Dendritic cell treated with granulocyte-macrophage colony-stimulating factor and Interleukin-4, amounts not matched to agents 40 ng/mL and 50 ng/mL, for 4 days (primary cell): Measurements from ENCODE around the gene FXYD6.

Experiments used
- H3K27ac Mint-ChIP-seq: one replicate; pipeline ENCODE4 v1.8.0; 2022; ENCODE audit warnings: mild to moderate bottlenecking, mixed read lengths
- H3K27me3 Mint-ChIP-seq: one replicate; pipeline ENCODE4 v1.8.0; 2022; ENCODE audit warnings: mild to moderate bottlenecking, mixed read lengths
- H3K36me3 Mint-ChIP-seq: one replicate; pipeline ENCODE4 v1.8.0; 2022; ENCODE audit warnings: low read depth, mixed read lengths
- H3K4me1 Mint-ChIP-seq: one replicate; pipeline ENCODE4 v1.8.0; 2022; ENCODE audit warnings: low read depth, mixed read lengths
- H3K4me3 Mint-ChIP-seq: one replicate; pipeline ENCODE4 v1.8.0; 2022; ENCODE audit warnings: mild to moderate bottlenecking, moderate library complexity, mixed read lengths
- H3K9me3 Mint-ChIP-seq: one replicate; pipeline ENCODE4 v1.8.0; 2022; ENCODE audit warnings: mixed read lengths
- intact Hi-C: fragments of 100-400 bp; cut with micrococcal nuclease; formaldehyde crosslinking; loops from one replicate; pipeline ENCODE4 v1.15.0; 2022

The FXYD6 gene

GRCh38 chr11:117906710-117907109, 30.3 kb upstream of the FXYD6 start:
- Mint-ChIP-seq H3K27ac (peak overlapping the region; percentile 44), H3K4me3 (no peak overlapping the region)

GRCh38 chr11:117906126-117906525, 29.7 kb upstream of the FXYD6 start:
- no peaks in the 10 kb centered on the region for H3K9me3 Mint-ChIP-seq
- H3K4me3 Mint-ChIP-seq = no peak overlapping the region
- peak overlapping the region; percentile 44 for H3K27ac Mint-ChIP-seq
- H3K4me1 Mint-ChIP-seq = peaks cover 40% of the 10 kb centered on the region
- H3K36me3 Mint-ChIP-seq = peaks cover 5% of the 10 kb centered on the region
- H3K27me3 Mint-ChIP-seq = no peaks in the 10 kb centered on the region
- intact Hi-C loops = loop anchor here (2.0 kb wide), 1 partner anchor 61 kb away; no protein-coding TSS in a partner anchor

More at GRCh38 chr11:117906710-117907109, 30.3 kb upstream of the FXYD6 start:
- intact Hi-C loops = loop anchor here (2.0 kb wide), 1 partner anchor 62 kb away; no protein-coding TSS in a partner anchor
- H3K27me3 Mint-ChIP-seq = peaks cover 1% of the 10 kb centered on the region
- peaks cover 42% of the 10 kb centered on the region for H3K4me1 Mint-ChIP-seq
- peaks cover 5% of the 10 kb centered on the region for H3K36me3 Mint-ChIP-seq
- H3K9me3 Mint-ChIP-seq = no peaks in the 10 kb centered on the region

- H3K4me1 Mint-ChIP-seq = peaks cover 38% of the 10 kb centered on the region
- intact Hi-C loops = no loop called here
- no peaks in the 10 kb centered on the region for H3K9me3 Mint-ChIP-seq
- H3K27ac Mint-ChIP-seq = peak overlapping the region; percentile 44
- no peak overlapping the region for H3K4me3 Mint-ChIP-seq
- no peaks in the 10 kb centered on the region for H3K27me3 Mint-ChIP-seq
- H3K36me3 Mint-ChIP-seq = peaks cover 5% of the 10 kb centered on the region
Observed at GRCh38 chr11:117905524-117905923, 29.1 kb upstream of the FXYD6 start.

GRCh38 chr11:117903505-117904382, 27.3 kb upstream of the FXYD6 start:
- peak overlapping the region; percentile 19 for H3K27ac Mint-ChIP-seq
- H3K4me3 Mint-ChIP-seq = no peak overlapping the region
- H3K36me3 Mint-ChIP-seq = no peaks in the 10 kb centered on the region
- H3K27me3 Mint-ChIP-seq = no peaks in the 10 kb centered on the region
- no peaks in the 10 kb centered on the region for H3K9me3 Mint-ChIP-seq
- H3K4me1 Mint-ChIP-seq = peaks cover 38% of the 10 kb centered on the region
- intact Hi-C loops = no loop called here

GRCh38 chr11:117902001-117902845, 25.8 kb upstream of the FXYD6 start:
- no peak overlapping the region for H3K27ac Mint-ChIP-seq

GRCh38 chr11:117901601-117902000, 25.1 kb upstream of the FXYD6 start:
- peaks cover 33% of the 10 kb centered on the region for H3K4me1 Mint-ChIP-seq
- no peak overlapping the region for H3K27ac Mint-ChIP-seq
- no peaks in the 10 kb centered on the region for H3K9me3 Mint-ChIP-seq
- peaks cover 6% of the 10 kb centered on the region for H3K27me3 Mint-ChIP-seq
- no peaks in the 10 kb centered on the region for H3K36me3 Mint-ChIP-seq
- no peak overlapping the region for H3K4me3 Mint-ChIP-seq
- intact Hi-C loops = no loop called here

More at GRCh38 chr11:117902001-117902845, 25.8 kb upstream of the FXYD6 start:
- Mint-ChIP-seq H3K27me3 (peaks cover 2% of the 10 kb centered on the region), H3K4me3 (no peak overlapping the region), H3K9me3 (no peaks in the 10 kb centered on the region), H3K4me1 (peaks cover 34% of the 10 kb centered on the region), H3K36me3 (no peaks in the 10 kb centered on the region)
- intact Hi-C loops = no loop called here

- Mint-ChIP-seq H3K4me3 (no peak overlapping the region), H3K36me3 (no peaks in the 10 kb centered on the region), H3K9me3 (no peaks in the 10 kb centered on the region), H3K27ac (peak overlapping the region; percentile 67), H3K4me1 (peaks cover 33% of the 10 kb centered on the region), H3K27me3 (peaks cover 7% of the 10 kb centered on the region)
- intact Hi-C loops = no loop called here
Observed at GRCh38 chr11:117900720-117901440, 24.4 kb upstream of the FXYD6 start.

- peaks cover 33% of the 10 kb centered on the region for H3K4me1 Mint-ChIP-seq
- intact Hi-C loops = no loop called here
- H3K4me3 Mint-ChIP-seq = no peak overlapping the region
- peak overlapping the region; percentile 67 for H3K27ac Mint-ChIP-seq
- H3K36me3 Mint-ChIP-seq = no peaks in the 10 kb centered on the region
- peaks cover 7% of the 10 kb centered on the region for H3K27me3 Mint-ChIP-seq
- H3K9me3 Mint-ChIP-seq = no peaks in the 10 kb centered on the region
Observed at GRCh38 chr11:117900121-117900648, 23.7 kb upstream of the FXYD6 start.

- no peaks in the 10 kb centered on the region for H3K36me3 Mint-ChIP-seq
- no peaks in the 10 kb centered on the region for H3K9me3 Mint-ChIP-seq
- H3K4me3 Mint-ChIP-seq = no peak overlapping the region
- peaks cover 33% of the 10 kb centered on the region for H3K4me1 Mint-ChIP-seq
- intact Hi-C loops = no loop called here
- H3K27ac Mint-ChIP-seq = peak overlapping the region; percentile 9
- H3K27me3 Mint-ChIP-seq = peaks cover 13% of the 10 kb centered on the region
Observed at GRCh38 chr11:117898059-117898458, 21.6 kb upstream of the FXYD6 start.

GRCh38 chr11:117892651-117893050, 16.2 kb upstream of the FXYD6 start:
- peaks cover 15% of the 10 kb centered on the region for H3K27me3 Mint-ChIP-seq
- H3K27ac Mint-ChIP-seq = no peak overlapping the region
- H3K4me3 Mint-ChIP-seq = no peak overlapping the region
- H3K36me3 Mint-ChIP-seq = no peaks in the 10 kb centered on the region
- H3K4me1 Mint-ChIP-seq = peaks cover under 1% of the 10 kb centered on the region
- H3K9me3 Mint-ChIP-seq = no peaks in the 10 kb centered on the region
- intact Hi-C loops = no loop called here

- Mint-ChIP-seq H3K27ac (no peak overlapping the region), H3K27me3 (peaks cover 12% of the 10 kb centered on the region), H3K36me3 (no peaks in the 10 kb centered on the region), H3K9me3 (no peaks in the 10 kb centered on the region), H3K4me1 (no peaks in the 10 kb centered on the region), H3K4me3 (no peak overlapping the region)
- intact Hi-C loops = no loop called here
Observed at GRCh38 chr11:117891362-117891761, 14.9 kb upstream of the FXYD6 start.

GRCh38 chr11:117888139-117888566, 11.7 kb upstream of the FXYD6 start:
- no peaks in the 10 kb centered on the region for H3K9me3 Mint-ChIP-seq
- H3K36me3 Mint-ChIP-seq = no peaks in the 10 kb centered on the region
- no peak overlapping the region for H3K27ac Mint-ChIP-seq
- peaks cover 8% of the 10 kb centered on the region for H3K27me3 Mint-ChIP-seq
- no peaks in the 10 kb centered on the region for H3K4me1 Mint-ChIP-seq
- intact Hi-C loops = no loop called here
- no peak overlapping the region for H3K4me3 Mint-ChIP-seq

GRCh38 chr11:117887431-117888138, 11.1 kb upstream of the FXYD6 start:
- intact Hi-C loops = no loop called here
- H3K27ac Mint-ChIP-seq = no peak overlapping the region
- H3K4me3 Mint-ChIP-seq = no peak overlapping the region
- H3K36me3 Mint-ChIP-seq = no peaks in the 10 kb centered on the region
- H3K9me3 Mint-ChIP-seq = no peaks in the 10 kb centered on the region
- H3K4me1 Mint-ChIP-seq = no peaks in the 10 kb centered on the region
- H3K27me3 Mint-ChIP-seq = peaks cover 9% of the 10 kb centered on the region
